NCI-H2029 (cell line): ENCODE measurements around the gene ITM2C.

Source experiments
- DNase-seq: peaks from one replicate; lab custom pipeline; 2025; lab: John Stamatoyannopoulos, UW

ITM2C gene, protein sequence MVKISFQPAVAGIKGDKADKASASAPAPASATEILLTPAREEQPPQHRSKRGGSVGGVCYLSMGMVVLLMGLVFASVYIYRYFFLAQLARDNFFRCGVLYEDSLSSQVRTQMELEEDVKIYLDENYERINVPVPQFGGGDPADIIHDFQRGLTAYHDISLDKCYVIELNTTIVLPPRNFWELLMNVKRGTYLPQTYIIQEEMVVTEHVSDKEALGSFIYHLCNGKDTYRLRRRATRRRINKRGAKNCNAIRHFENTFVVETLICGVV

GRCh38 chr2:230864605-230865306 lies at the start of gene ITM2C:
Gene ITM2C, plus strand, starts transcription at chr2:230864942. Its CDS starts 84 bp downstream, at chr2:230865026.
- DNase-seq = peak; percentile 30

DNA sequence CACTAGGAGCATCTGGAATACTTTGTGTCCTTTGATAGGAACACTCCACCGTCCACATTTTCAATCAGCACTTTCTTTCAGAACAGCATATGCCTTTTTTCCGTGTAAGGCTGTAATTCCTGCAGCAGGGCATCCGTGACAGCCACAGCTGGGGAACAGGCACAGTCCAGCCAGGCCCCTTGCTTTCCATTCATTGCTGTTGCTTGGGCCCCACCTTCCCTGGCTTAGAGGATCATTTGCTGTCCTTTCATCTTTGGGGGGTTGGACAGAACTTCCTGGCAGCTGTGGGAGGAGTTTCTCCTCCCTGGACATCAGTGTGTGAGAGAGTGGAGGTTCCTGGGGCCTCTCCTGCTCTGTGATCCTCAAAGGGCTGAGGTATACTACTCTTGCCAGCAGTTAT lies 49.7 kb upstream of the ITM2C start:
- DNase-seq = no peak

DNA sequence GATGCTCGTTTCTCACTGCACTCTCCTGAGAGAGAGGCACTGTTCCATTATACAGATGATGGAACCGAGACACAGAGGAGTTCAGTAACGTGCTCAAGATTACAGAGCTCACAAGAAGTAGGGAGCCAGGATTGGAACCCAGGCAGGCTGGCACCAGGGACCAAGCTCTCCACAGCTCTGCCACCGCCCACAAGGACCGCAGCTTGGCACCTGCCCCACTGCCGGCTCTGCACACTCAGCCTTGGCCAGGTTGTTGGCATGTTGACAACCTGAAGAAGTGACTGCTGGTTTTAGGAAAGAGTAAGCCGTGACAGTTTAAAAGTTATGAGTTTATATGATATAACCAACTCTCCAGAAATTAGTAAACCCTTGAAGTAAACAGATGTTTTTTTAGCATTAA lies 48.0 kb upstream of the ITM2C start:
- DNase-seq = no peak

DNA sequence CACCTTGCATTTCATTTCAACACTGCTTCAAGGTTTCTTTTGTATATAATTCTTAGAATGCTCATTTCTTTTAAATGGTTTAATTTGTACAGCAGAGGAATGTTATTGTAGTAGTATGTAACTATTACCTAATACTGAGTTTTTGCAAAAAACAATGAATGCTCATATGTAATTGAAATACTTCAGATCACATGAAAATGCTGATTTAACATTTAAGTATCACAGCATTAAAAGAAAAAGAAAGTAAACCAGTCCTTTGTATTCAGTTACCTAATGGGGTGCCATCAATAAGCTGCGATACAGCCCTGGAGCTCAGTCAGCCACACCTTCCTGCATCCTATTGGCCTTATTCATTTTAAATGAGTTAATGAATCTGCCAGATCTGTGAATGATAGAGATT lies 45.3 kb upstream of the ITM2C start:
- no peak for DNase-seq

DNA sequence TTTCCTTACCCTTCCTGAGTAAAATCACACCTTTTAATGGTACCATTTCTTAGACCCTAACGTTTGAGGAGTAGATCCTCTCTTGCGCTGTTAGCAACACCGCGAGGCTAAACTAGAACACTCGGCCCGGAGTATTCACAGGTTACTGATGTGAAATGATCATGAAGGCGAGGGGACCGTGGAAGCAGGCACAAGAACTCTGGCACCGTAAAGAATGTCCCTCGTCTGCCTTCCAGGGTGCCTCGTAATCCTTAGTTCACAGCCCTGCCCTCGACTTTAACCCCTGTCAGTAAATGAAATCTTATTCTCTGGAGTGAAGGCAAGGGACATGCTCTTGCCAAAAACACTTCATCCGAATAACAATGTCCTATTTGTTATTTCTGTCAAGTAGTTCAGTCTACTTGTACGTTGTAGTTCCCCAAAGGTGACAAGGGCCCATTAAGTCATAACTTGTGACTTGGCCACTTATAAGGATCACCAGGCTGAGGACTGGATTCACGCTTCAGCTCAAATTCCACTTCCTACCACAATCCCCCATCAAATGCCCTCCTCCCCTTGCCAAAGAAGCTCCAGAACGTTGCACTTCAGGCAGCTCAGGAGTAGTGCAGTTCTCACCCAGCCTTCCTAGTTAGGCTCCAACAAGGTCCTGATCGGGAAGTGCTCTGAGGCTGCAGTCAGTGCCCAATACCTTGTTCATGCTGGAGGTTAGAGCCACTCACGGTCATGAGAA lies 43.3 kb upstream of the ITM2C start:
- DNase-seq = no peak

GRCh38 chr2:230821991-230822520 lies 42.7 kb upstream of the ITM2C start:
- DNase-seq = no peak

DNA sequence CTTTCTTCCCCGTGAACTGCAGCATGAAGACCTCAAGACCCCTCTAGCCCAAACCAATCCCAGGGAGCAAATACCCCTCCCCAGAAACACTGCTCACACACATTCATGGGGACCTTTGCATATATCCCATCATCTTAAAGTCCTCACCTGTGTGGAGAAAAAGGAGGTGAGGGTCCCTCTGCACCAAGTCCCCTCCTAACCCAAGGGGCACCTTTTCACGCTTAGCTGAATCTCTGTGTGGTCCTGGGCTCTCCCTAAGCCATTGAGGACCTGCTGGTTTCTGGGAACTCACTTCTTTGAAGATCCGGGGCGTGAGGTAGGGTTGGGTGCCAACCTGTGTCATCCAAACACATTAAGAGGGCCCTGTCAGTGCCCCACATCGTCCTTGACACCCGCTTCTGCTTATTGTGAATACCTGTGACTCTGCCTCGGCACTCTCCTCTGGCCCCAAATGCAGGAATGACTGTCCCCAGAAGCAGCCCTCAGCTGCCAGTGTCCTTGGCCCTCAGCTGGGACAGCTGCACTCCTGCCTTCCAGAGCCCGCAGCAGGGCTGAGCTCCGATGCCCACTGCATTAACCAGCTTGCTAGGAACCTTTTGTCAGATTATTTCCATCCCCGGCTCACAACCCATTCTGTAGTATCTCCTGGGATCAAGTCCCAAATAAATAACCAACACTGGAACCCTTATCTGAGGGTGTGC lies 41.3 kb upstream of the ITM2C start:
- no peak for DNase-seq

DNA sequence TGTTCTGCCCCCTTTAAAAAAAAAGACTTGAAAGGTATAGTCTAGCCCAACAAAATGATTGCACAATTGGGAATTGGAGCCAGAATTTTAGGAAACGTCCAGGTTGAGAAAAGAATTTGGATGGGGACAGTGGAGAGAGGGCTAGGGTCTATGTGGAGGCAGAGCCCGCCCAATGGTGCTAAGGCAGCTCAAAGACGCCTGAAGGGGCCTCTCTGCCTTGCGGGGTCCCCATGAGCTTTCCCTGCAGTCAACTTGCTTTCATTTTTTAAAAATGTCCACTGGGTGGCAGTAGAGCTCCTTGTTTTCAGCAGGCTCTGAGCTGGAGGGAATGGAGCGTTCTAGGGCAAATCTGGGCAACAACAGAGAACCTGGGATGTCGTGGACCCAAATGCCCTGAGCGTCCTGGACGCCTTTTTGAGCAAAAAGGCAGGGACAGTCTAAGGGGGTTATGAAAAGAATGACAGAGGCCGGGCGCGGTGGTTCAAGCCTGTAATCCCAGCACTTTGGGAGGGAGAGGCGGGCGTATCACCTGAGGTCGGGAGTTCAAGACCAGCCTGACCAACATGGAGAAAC lies 40.2 kb upstream of the ITM2C start:
- DNase-seq = peak; percentile 50

DNA sequence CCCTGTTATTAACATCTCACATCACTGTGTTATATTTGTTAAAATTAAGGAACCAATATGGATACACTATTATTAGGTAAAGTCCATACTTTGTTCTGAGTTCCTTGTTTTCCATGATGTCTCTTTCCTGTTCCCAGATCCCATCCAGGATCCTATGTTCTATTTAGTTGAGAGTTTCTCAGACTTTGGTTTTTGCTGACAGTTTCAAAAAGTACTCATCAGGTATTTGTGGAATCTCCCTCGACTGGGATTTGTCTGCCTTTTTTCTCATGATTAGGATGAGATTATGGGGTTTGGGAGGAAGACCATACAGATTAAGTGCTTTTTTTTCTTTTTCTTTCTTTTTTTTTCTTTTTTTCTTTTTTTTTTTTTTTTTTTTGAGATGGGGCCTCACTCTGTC lies 39.4 kb upstream of the ITM2C start:
- DNase-seq = no peak

DNA sequence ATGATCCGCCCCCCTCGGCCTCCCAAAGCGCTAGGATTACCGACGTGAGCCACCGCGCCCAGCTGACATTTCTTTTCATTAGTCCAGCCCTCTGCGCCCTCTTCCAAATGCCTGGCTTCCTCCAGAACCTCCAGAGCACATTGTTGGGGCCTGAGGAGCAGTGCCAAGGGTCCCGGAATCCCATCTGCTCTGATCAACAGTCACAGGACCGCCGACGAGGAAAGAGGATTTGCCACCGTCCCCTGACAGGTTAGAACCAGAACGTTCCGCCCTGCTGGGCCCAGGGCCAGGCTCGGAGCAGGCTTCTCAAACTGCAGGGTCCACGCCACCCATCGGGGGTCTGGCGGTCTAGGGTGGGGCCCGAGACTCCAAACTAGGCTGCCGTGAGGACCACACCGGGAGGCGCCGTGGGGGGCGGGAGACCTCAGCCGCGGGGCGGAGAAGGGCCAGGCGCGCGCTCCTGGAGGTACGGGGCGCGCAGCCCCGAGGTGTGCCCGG lies 36.9 kb upstream of the ITM2C start:
- DNase-seq = no peak

DNA sequence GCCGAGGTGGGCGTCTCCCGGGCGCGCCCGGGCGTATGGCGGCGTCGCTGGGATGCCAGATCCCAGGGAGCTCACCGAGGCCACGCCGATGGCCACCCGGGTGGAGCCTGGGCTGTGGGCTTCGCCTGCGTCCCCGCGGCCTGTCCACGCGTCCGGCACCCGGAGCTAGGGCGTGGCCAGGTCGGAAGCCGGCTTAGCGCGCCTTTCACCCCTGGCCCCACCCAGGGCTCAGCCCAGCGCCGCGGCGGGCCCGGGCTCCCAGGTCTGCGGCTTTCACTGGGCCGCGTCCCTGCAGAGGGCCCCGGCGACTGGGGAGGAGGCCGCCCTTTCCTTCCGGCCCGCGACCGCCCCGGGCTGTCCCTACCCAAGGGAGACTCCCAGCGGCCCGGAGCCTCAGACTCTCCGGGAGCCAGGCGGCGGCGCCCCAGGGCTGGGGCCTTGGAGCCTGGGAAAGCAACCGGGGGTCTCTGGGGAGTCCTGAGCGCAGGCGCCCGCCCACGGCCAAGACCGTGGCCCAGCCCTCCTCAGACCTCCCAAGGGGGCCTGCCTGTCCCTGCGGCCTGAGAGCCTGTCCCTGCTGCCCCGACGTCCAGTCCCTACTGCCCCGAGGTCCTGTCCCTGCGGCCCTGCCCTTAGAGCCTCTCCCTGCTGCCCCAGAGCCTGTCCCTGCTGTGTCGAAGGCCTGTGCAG lies 36.3 kb upstream of the ITM2C start:
- no peak for DNase-seq

GRCh38 chr2:230829293-230829692 lies 35.4 kb upstream of the ITM2C start:
- no peak for DNase-seq

- no peak for DNase-seq
These were observed 34.8 kb upstream of the ITM2C start for GRCh38 chr2:230829959-230830358.

GRCh38 chr2:230830428-230830827 lies 34.3 kb upstream of the ITM2C start:
- DNase-seq = no peak

DNA sequence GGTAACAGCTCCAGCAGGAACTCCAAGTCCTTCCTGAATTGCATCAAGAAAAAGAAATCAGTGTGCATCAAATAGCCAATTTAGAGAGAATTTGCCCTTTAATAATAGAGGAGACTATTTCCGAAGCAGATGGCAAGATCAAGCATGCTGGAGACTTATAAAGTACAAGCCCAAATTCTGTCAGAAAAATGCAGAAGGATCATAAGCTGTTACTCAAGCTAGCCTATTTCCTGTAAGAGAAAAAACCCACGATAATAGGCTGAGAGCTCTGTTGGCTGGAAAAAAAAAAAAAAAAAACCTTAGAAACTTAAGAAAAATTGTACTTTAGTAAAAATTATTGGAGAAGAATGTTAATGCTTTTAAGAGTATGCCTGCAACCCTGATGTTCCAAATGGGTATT lies 24.4 kb upstream of the ITM2C start:
- DNase-seq = no peak

- no peak for DNase-seq
These were observed 22.3 kb upstream of the ITM2C start for GRCh38 chr2:230842473-230842872.

- no peak for DNase-seq
These were observed 21.6 kb upstream of the ITM2C start for GRCh38 chr2:230843132-230843531.

DNA sequence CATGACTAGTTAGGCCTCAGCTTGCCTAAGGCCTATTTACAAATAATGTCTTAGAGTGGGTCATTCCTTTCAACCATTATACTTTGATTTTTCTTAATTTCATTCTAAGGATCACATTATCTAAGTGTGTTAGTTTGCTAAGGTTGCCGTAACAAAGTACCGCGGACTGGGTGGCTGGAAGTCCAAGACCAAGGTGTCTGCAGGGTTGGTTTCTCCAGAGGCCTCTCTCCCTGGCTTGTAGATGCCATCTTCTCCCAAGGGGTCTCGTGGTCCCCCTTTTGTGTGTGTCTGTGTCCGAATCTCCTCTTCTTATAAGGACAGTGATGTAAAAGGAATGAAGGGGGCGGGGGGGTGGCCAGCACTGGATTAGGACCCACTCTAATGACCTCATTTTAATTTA lies 18.4 kb upstream of the ITM2C start:
- no peak for DNase-seq

DNA sequence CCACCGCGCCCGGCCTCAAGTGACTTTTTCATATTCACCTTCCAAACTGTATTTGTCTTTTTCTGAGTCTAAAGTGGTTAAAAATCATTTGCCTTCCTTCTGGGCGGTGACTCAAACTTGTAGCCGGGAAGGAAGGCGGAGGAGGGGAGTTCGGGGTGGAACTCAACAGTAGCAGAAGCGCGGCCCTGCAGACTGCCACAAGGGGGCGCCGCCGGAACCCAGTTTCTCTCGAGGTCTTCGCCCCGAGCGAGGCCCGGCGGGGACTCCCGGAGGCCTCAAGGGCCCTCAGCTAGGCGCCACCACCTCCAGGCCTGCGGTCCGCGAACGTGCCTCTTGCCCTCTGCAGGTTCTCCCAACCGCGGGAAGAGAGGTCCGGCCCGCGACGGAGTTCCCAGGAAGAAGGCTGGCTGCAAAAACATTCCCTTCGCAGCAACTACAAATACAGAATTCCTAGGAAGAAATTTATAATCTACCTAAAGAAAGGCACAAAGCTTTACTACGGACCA lies 16.8 kb upstream of the ITM2C start:
- DNase-seq = peak; percentile 56

DNA sequence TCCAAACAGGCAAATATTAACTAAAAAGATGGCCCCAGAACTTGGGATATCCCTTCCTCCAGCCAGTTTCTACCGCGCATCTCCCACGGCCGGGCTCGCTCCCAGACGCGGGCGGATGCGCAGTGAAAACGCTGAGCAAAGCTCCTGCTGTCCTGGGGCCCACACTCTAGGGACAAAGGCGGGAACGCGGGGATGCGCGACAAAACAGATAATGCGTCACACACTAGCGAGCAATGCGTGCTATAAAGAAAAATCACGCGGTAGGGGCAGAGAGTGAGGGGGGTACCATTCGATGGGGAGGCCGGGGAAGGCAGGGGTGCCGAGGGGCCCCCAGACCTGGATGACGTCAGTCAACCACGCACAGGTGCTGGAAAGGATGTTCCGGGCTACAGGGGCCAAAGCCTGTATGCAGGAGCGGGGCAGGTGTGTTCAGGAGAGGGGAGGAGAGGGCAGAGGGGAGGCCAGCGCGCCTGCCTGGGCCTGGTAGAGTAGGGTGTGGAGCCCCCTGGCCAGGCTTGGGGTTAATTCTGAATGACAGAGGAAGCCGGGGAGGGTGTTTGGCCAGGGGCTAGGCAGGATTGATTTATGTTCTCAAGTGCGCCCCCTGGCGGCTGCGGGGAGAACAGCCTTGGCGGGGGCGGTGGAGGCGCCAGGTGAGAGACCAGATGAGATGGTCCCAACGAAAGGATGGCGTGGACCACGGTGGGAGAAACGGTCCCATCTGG lies 14.9 kb upstream of the ITM2C start:
- DNase-seq = no peak
